GM12874 (cell line): ENCODE results near the gene SMIM44.

ENCODE experiments used
- TF ChIP-seq, protein P1 (sequence below): IDR thresholded peaks from 2 replicates; pipeline ENCODE4 v1.5.1; 2011; ENCODE audit warnings: low read depth, mild to moderate bottlenecking, control low read depth, low read length, moderate library complexity; ENCODE audit not compliant: insufficient read depth

Gene SMIM44

DNA sequence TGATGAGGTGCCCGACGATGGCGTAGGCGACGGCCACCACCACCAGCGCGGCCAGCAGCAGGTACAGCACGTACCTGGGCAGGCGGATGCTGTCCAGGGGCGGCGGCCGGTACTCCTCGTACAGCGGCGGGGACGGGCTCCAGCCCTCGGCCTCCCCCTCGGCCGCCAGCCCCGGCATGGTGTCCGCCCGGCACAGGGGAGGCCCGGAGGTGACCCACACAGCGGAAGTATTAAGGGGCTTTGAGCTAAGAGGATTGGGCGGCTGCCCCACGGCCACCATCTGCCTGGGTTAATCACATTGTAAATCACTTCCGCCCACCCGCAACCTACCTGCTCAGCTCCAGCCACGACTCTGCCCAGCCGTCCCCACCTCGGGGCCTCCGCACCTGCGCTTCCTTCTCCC, at the start of gene SMIM44:
Gene SMIM44, minus strand, starts transcription at position 216 of the 403 bp plus-strand sequence. Its CDS starts 38 bp downstream, at position 178.
- TF ChIP-seq, protein P1, sequence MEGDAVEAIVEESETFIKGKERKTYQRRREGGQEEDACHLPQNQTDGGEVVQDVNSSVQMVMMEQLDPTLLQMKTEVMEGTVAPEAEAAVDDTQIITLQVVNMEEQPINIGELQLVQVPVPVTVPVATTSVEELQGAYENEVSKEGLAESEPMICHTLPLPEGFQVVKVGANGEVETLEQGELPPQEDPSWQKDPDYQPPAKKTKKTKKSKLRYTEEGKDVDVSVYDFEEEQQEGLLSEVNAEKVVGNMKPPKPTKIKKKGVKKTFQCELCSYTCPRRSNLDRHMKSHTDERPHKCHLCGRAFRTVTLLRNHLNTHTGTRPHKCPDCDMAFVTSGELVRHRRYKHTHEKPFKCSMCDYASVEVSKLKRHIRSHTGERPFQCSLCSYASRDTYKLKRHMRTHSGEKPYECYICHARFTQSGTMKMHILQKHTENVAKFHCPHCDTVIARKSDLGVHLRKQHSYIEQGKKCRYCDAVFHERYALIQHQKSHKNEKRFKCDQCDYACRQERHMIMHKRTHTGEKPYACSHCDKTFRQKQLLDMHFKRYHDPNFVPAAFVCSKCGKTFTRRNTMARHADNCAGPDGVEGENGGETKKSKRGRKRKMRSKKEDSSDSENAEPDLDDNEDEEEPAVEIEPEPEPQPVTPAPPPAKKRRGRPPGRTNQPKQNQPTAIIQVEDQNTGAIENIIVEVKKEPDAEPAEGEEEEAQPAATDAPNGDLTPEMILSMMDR, result no peak

DNA sequence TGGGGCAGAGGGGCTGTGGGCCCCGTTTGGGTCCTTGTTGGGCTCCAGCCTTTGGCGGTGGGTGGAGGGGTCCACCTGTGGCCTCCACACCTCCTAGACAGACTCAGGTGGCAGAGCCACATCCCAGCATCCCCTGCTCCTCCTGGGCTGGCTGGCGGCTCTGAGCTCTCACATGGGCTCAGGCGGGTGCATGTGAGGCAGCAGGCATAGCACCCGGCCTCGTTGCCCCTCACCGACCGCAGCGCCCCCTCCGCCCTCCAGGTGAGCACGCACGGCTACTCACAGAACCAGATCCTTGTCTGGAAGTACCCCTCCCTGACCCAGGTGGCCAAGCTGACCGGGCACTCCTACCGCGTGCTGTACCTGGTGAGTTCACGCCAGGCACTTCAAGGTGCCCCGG, 49.8 kb upstream of the SMIM44 start:
- TF ChIP-seq, protein P1, result no peak

DNA sequence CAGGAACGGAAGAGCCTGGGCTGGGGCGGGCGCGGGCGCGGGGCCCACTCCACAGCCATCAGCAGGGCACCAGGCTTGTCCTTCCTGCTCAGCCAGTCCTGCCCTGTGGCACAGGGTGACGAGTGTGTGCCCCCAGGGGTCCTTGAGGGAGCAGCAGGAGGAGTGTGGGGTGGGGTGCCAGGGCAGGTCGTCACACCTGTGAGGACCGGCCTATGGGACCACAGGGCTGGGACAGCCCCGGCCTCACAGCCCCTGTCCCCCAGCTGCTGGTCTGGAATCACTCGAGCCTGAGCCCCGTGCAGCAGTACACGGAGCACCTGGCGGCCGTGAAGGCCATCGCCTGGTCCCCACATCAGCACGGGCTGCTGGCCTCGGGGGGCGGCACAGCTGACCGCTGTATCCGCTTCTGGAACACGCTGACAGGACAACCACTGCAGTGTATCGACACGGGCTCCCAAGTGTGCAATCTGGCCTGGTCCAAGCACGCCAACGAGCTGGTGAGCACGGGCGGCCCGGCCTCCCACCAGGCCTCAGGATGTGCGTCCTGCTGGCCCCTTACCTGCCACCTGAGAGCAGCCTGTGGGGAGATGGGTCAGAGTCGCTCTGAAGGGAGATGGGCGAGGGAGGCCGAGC, 49.0 kb upstream of the SMIM44 start:
- TF ChIP-seq, protein P1, result no peak

DNA sequence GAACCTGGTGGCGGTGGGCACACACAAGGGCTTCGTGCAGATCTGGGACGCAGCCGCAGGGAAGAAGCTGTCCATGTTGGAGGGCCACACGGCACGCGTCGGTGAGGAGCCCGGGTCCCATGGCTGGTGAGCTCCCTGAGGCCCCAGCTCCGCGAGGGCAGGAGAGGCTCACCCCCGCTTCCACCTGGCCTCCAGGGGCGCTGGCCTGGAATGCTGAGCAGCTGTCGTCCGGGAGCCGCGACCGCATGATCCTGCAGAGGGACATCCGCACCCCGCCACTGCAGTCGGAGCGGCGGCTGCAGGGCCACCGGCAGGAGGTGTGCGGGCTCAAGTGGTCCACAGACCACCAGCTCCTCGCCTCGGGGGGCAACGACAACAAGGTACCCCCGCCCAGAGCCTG, 48.5 kb upstream of the SMIM44 start:
- TF ChIP-seq, protein P1, result no peak

DNA sequence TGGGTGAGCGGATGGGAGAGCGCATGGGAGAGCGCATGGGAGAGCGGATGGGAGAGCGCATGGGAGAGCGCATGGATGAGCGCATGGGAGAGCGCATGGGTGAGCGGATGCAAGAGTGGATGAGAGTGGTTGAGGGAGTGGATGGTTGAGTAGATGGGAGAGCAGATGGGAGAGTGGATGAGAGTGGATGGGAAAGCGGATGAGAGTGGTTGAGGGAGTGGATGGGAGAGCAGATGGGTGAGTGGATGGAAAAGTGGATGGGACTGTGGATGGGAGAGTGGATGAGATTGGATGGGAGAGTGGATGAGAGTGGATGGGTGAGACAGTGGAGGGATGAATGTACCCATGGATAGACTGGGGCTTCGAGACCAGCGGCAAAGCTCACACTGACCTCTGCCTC, 47.1 kb upstream of the SMIM44 start:
- TF ChIP-seq, protein P1, result no peak

DNA sequence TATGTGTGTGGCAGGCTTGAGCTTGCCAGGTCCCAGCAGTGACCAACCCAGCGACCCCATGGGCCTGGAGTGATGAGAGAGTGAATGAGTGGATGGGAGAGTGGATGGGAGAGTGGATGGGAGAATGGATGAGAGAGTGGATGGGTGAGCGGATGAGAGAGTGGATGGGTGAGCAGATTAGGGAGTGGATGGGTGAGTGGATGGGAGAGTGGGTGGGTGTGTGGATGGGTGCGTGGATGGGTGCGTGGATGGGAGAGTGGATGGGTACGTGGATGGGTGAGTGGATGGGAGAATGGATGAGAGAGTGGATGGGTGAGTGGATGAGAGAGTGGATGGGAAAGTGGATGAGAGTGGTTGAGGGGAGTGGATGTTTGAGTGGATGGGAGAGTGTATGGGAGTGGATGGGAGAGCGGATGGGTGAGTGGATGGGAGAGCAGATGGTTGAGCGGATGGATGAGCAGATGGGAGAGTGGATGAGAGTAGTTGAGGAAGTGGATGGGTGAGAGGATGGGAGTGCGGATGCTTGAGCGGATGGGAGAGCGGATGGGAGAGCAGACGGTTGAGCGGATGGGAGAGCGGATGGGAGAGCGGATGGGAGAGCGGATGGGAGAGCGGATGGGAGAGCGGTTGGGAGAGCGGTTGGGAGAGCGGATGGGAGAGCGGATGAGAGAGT, 45.4 kb upstream of the SMIM44 start:
- TF ChIP-seq, protein P1, result no peak

DNA sequence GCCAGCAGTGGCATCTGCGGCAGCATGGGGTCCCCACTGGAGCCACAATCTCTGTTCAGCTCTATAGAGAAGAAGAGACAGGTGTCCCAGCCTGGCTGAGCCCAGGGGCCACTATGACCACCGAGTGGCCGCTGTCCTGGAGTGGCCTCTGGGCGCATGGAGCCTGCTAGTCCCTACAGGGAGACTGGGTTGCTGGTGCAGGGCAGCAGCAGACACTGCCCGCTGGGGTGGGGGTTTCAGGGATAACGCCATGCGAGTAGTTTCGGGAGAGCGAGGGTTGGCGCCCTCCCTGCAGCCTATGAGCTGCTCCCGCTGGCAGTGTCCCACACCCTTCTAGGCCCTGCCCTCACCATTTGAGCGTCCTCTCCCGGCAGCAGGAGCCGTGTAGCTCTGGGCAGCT, 44.8 kb upstream of the SMIM44 start:
- TF ChIP-seq, protein P1, result no peak
